ENCODE data around the gene TTC31.

Gene TTC31

GRCh38 chr2:74531666-74532065, 48.8 kb downstream of the TTC31 start:
- TF ChIP-seq CTCF (IDR thresholded peaks at IDR 0.05), result no peak
- Histone ChIP-seq H3K9ac (no peak overlapping the region), H3K27me3 (ENCODE audit: control insufficient read depth, insufficient read depth, low read length) (no peaks in the 10 kb centered on the region), H3K4me2 (ENCODE audit: low read length) (no peak overlapping the region), H3K9me3 (ENCODE audit: control insufficient read depth, low read length) (no peaks in the 10 kb centered on the region), H3K36me3 (ENCODE audit: control insufficient read depth, insufficient read depth, low read length) (no peaks in the 10 kb centered on the region), H3K4me3 (ENCODE audit: low read depth, low read length) (no peak overlapping the region), H3K4me1 (peaks cover 5% of the 10 kb centered on the region), H2AFZ (no peak overlapping the region), H3K79me2 (peaks cover 7% of the 10 kb centered on the region), H3K27ac (no peak overlapping the region)

GRCh38 chr2:74532222-74532621, 49.3 kb downstream of the TTC31 start:
- peaks cover 5% of the 10 kb centered on the region for H3K4me1 ChIP-seq
- H3K36me3 ChIP-seq (ENCODE audit: control insufficient read depth, insufficient read depth, low read length), result no peaks in the 10 kb centered on the region
- no peak overlapping the region for H3K4me3 ChIP-seq (ENCODE audit: low read depth, low read length)
- peaks cover 7% of the 10 kb centered on the region for H3K79me2 ChIP-seq
- H3K4me2 ChIP-seq (ENCODE audit: low read length), result no peak overlapping the region
- no peak overlapping the region for H2AFZ ChIP-seq
- no peak overlapping the region for H3K9ac ChIP-seq
- H3K27me3 ChIP-seq (ENCODE audit: control insufficient read depth, insufficient read depth, low read length), result no peaks in the 10 kb centered on the region
- no peak overlapping the region for H3K27ac ChIP-seq
- no peaks in the 10 kb centered on the region for H3K9me3 ChIP-seq (ENCODE audit: control insufficient read depth, low read length)
- TF ChIP-seq CTCF (IDR thresholded peaks at IDR 0.05), result peak; percentile 27

- Histone ChIP-seq H3K27me3 (ENCODE audit: control insufficient read depth, insufficient read depth, low read length) (no peaks in the 10 kb centered on the region), H3K9ac (no peak overlapping the region), H3K4me1 (peaks cover 3% of the 10 kb centered on the region), H2AFZ (no peak overlapping the region), H3K27ac (no peak overlapping the region), H3K36me3 (ENCODE audit: control insufficient read depth, insufficient read depth, low read length) (no peaks in the 10 kb centered on the region), H3K4me2 (ENCODE audit: low read length) (no peak overlapping the region), H3K9me3 (ENCODE audit: control insufficient read depth, low read length) (no peaks in the 10 kb centered on the region), H3K79me2 (peaks cover 6% of the 10 kb centered on the region), H3K4me3 (ENCODE audit: low read depth, low read length) (no peak overlapping the region)
- TF ChIP-seq CTCF (IDR thresholded peaks at IDR 0.05), result no peak
Measured at GRCh38 chr2:74533464-74533863, 50.6 kb downstream of the TTC31 start.

- no peak for TF ChIP-seq CTCF (IDR thresholded peaks at IDR 0.05)
- H3K27me3 ChIP-seq (ENCODE audit: control insufficient read depth, insufficient read depth, low read length), result no peaks in the 10 kb centered on the region
- no peak overlapping the region for H3K9ac ChIP-seq
- H2AFZ ChIP-seq, result no peak overlapping the region
- no peak overlapping the region for H3K4me2 ChIP-seq (ENCODE audit: low read length)
- no peaks in the 10 kb centered on the region for H3K36me3 ChIP-seq (ENCODE audit: control insufficient read depth, insufficient read depth, low read length)
- no peaks in the 10 kb centered on the region for H3K79me2 ChIP-seq
- H3K4me1 ChIP-seq, result no peaks in the 10 kb centered on the region
- H3K9me3 ChIP-seq (ENCODE audit: control insufficient read depth, low read length), result no peaks in the 10 kb centered on the region
- no peak overlapping the region for H3K27ac ChIP-seq
- H3K4me3 ChIP-seq (ENCODE audit: low read depth, low read length), result no peak overlapping the region
Measured at GRCh38 chr2:74534411-74534810, 51.5 kb downstream of the TTC31 start.

- TF ChIP-seq CTCF (IDR thresholded peaks at IDR 0.05), result no peak
- no peak overlapping the region for H3K4me3 ChIP-seq (ENCODE audit: low read depth, low read length)
- H3K36me3 ChIP-seq (ENCODE audit: control insufficient read depth, insufficient read depth, low read length), result no peaks in the 10 kb centered on the region
- H3K9me3 ChIP-seq (ENCODE audit: control insufficient read depth, low read length), result no peaks in the 10 kb centered on the region
- H3K27me3 ChIP-seq (ENCODE audit: control insufficient read depth, insufficient read depth, low read length), result no peaks in the 10 kb centered on the region
- no peak overlapping the region for H2AFZ ChIP-seq
- no peaks in the 10 kb centered on the region for H3K4me1 ChIP-seq
- H3K79me2 ChIP-seq, result no peaks in the 10 kb centered on the region
- no peak overlapping the region for H3K4me2 ChIP-seq (ENCODE audit: low read length)
- H3K27ac ChIP-seq, result no peak overlapping the region
- no peak overlapping the region for H3K9ac ChIP-seq
Measured at GRCh38 chr2:74535440-74535965, 52.6 kb downstream of the TTC31 start.
